GM12801 (cell line): ENCODE results near the gene SMAD1.

Experiments used
- CTCF ChIP-seq: IDR thresholded peaks from one replicate; pipeline ENCODE4 v1.5.1; 2011; ENCODE audit warnings: control low read depth; ENCODE audit not compliant: insufficient read length; ENCODE audit errors: extremely low read depth

Gene SMAD1

GRCh38 chr4:145489556-145489955 lies 7.9 kb downstream of the SMAD1 start:
- TF ChIP-seq CTCF = no peak

DNA sequence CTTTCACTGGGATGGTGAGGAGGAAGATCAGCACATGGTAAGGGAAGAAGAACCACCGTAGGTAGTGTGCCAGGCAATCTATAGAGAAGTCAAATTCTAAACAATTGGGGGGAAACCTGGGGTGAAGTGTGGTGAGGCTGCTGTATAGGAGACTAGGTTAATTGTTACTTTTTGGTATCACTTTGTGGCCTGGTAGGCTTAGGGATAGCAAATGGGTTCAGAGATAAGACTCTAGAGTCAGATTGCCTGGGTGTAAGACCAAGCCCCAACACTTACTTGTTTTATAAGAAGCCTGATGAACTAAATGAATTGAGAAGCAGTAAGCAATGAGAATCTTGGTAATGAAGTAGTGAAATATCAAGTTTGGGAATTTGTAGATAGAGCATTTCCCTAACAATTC lies 8.7 kb downstream of the SMAD1 start:
- TF ChIP-seq CTCF = no peak

DNA sequence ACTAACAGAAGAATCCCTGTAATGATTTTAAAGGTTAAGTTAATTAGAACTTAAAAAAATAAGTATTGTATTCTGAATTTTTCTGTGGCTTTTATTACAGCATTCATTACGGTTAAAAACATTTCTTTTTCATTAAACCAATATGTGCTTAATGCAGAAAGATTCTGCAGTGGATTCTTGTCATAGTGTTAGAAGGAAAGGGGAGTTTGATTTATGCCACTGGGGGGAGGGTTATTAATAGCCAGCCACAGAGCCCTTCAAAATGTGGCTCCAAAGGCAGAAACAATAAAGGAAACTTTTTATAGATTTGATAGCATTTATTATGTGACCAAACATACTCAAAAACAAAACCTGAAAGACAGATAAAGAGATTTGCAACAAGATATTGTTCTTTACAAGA lies 9.1 kb downstream of the SMAD1 start:
- TF ChIP-seq CTCF = no peak

- no peak for TF ChIP-seq CTCF
Observed at GRCh38 chr4:145492376-145492775, 10.7 kb downstream of the SMAD1 start.

DNA sequence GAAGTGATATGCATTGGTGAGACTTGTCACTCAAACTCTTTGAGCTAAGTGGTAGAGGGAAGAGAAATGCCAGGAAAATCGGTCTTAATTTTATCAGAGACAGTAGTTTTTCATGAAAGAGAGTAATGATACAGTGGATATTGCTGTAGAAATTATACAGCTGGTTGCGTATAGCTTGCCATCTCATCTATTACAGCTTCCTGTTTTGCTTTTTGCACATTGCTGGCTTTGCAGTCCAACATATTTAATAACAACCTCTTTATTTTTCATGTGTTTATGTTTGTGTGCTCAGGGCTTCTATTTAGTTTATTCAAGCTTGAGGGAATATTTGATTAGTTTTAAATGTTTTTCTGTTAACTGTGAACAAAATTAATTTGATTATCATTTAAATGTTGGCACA lies 11.5 kb downstream of the SMAD1 start:
- TF ChIP-seq CTCF = no peak

DNA sequence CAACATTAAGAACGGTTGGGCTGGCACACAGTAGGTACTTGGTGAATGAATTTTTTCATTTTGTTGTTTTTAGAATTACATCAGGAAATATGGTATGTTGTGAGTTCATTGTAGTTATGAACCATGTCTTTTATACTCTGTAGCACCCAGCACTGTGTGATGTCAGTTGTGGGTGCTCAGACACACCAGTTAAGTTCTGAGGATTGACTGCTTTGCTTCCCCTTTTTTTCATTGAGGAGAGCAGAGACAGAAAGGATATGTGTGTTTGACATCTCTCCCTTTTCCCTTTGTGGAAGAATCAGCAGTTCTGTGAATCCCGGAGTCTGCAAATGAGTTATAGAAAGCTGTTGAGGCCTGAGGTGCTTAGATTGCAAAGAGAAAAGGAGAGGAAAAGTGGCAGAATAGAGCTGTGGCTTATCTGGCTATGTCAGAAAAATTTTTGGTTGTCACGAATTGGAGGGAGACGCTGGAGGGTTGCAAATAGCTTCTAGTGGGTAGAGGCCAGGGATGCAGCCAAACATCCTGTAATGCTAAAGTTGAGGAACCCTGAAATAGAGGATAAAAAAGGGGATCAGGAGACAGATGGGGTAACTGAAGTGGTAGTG lies 13.1 kb downstream of the SMAD1 start:
- no peak for TF ChIP-seq CTCF

DNA sequence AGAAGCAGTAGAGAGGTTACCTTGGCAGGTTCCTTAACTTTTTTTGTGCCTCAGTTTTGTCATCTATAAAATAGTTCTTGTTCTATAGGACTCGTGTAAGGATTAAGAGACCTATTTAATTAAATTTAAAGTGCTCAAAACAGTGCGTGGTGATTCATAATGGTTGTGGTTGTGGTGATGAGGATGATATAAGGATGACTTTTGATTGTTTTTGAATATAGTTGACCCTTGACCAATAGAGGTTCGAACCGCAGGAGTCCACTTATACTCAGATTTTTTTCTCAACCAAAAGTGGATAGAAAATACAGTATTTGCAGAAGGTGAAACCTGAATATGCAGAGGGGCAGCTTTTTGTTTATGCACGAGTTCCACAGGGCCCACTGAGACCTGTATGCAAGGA lies 14.6 kb downstream of the SMAD1 start:
- TF ChIP-seq CTCF = no peak
